Central memory CD4-positive, alpha-beta T cell (primary cell): ENCODE measurements around the gene ASB4.
"Not testable (repeated sequence)": the region's sequence is repeated elsewhere in the genome, so short reads cannot be mapped to it uniquely, and the experiment has no call there.

Source experiments
- DNase-seq: peaks from one replicate; pipeline ENCODE4 v3.0.0; 2022
- total RNA-seq, 3 experiments: gene quantifications; one replicate each; lab custom pipeline; 2026; lab: John Stamatoyannopoulos, UW

ASB4 gene, protein sequence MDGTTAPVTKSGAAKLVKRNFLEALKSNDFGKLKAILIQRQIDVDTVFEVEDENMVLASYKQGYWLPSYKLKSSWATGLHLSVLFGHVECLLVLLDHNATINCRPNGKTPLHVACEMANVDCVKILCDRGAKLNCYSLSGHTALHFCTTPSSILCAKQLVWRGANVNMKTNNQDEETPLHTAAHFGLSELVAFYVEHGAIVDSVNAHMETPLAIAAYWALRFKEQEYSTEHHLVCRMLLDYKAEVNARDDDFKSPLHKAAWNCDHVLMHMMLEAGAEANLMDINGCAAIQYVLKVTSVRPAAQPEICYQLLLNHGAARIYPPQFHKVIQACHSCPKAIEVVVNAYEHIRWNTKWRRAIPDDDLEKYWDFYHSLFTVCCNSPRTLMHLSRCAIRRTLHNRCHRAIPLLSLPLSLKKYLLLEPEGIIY
- total RNA-seq: 0 reads per million in 3 experiments

DNA sequence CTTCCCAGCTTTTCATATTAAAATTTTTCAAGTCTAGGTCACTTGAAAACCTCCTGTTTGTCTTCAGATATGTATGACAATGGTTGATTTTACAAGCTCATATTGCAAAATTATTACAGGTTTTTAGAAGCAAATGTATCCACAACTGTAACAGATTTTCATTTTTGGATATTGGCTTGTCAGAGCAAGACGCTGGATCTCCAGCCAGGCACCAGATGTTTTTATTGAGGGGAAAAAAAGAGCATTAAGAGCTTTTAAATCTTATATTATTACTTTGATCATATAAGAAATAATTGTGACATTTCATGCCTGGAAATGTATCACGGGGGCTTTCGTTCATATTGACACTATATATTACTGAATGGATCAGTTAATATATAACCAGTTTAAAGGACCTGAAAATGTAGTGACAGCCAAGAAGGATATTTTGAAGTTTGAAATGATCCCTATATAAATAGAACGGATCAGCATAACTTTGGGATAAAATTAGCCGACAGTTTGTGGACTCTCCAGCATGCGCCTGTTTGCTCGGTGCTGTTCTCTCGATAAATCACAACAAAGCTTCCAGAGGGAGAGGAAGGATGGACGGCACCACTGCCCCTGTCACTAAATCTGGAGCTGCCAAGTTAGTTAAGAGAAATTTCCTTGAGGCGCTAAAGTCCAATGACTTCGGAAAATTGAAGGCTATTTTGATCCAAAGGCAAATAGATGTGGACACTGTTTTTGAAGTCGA lies at the start of gene ASB4:
Gene ASB4, plus strand, starts transcription at position 553 of the 733 bp plus-strand sequence. Its CDS starts 29 bp downstream, at position 582.
- DNase-seq: no peak

DNA sequence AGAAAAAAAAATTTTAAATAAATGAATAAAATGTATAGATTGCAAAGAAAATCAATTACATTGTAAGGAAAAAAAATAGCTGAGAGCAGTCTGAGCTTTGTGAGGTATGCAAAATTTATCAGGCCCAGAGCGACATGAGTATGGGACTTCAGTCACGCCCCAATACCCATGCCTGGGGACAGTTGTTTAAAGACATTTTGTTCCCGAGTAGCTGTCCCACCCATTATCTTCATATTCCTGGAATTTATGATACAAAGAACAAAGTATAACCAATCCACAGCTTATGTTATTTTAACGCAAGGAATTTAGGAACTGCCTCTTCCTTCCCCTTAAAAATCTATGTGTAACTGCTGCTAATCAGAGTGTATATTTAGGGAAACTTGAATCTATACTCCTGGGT lies 49.3 kb upstream of the ASB4 start:
- no peak for DNase-seq

GRCh38 chr7:95440394-95441038 lies 45.2 kb upstream of the ASB4 start:
- no peak for DNase-seq

- no peak for DNase-seq
Observed at GRCh38 chr7:95441042-95441823, 44.5 kb upstream of the ASB4 start.

- DNase-seq: no peak
Observed at GRCh38 chr7:95444796-95445195, 40.9 kb upstream of the ASB4 start.

- no peak for DNase-seq
Observed at GRCh38 chr7:95446618-95447017, 39.1 kb upstream of the ASB4 start.

DNA sequence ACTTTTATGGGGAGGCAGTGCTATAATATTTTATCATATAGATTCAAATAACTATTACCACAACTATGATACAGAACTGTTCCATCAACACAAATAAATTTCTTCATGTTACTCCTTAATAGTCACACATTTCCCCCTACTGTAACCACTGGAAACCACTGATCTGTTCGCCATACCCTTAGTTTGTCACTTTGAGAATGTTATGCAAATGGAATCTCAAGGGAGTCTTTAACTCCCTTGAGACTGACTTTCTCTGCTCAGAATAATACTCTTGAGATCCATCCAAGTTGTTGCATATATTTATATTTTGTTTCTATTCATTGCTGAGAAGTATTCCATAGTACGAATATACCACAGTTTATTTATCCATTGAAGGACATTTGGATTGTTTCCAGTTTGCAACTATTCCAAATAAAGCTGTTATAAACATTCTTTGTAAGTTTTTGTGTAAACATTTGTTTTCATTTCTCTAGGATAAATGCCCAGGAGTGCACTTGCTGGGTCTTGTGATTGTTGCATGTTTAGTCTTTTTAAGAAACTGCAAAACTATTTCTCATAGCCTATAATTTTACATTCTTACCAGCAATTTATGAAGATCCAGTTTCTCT lies 31.2 kb upstream of the ASB4 start:
- DNase-seq: no peak

DNA sequence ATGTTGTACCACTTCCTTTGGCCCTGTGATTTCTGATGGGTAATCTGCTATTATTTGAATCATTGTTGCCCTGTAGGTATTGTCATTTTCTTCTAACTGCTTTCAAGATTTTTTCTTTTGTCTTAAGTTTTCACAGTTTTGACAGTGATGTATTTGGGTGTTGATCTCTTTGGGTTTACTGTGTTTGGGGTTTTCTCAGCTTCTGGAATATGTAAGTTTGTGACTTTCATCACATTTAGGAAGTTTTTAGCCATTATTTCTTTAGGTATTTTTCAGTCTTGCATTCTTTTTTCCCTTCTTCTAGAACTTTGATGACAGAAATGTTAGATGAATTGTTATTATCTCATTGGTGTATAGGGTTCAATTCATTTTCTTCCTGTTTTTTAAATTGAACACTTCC lies 27.8 kb upstream of the ASB4 start:
- DNase-seq: no peak

DNA sequence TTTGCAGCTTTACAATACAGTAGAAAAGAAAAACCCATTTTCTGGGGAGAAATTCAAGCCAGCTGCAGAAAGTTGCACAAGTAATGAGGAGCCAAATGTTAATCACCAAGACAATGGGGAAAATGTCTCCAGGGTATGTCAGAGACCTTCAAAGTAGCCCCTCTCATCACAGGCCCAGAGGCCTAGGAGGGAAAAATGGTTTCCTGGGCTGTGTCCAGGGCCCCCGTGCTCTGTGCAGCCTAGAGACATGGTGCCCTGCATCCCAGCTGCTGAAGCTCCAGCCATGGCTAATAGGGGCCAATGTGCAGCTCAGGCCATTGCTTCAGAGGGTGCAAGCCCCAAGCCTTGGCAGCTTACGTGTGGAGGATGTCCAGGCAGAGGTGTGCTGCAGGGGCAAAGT lies 25.1 kb upstream of the ASB4 start:
- not testable (repeated sequence) for DNase-seq

DNA sequence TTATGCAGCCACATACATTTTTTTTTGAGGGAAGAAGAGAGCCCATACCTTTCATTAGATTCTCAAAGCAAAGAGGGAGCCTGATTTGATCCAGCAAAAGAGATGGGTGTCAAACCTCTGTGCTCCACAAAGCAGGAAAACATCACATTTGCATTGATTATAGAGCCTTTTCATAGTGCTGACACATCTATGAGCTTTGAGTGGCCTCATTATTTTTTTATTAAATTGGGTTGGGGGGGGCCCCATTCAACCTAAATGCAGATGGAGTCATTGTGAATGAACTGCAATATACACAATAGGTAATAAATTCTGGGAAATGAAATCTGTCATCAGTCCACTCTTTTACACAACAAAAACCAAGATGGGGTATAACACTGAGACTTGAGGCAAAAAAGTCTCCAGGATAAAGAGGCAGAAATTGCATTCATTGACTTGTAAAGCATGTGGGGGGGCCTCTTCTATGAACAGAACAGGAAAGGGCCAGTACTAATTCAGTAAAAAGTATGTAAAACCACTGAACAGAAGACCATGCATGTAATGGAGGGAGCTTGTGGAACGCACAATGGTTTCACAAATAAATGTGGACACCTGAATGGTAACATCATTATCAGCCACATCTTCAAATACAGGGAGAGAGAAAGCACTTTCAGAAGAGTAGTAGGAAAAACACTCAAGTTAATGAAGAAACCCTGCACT lies 17.7 kb upstream of the ASB4 start:
- no peak for DNase-seq

DNA sequence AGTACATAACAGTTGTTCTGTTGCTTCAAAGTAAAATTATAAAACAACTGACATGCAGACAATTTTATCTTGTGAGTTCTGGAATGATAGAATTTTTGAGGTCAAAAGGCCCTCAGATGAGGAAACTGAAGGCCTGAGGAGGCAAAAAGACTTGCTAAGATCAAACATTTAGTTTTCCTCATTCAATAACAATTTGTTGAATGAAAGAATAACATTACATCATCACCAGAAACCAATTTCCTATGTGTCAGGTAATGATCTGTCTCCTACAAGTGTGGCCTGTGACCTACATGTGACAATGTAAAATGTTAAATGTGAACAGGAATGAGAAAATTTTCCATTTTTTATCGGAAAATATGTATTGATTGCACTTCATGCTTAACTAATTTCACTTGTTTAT lies 16.6 kb upstream of the ASB4 start:
- DNase-seq: no peak

DNA sequence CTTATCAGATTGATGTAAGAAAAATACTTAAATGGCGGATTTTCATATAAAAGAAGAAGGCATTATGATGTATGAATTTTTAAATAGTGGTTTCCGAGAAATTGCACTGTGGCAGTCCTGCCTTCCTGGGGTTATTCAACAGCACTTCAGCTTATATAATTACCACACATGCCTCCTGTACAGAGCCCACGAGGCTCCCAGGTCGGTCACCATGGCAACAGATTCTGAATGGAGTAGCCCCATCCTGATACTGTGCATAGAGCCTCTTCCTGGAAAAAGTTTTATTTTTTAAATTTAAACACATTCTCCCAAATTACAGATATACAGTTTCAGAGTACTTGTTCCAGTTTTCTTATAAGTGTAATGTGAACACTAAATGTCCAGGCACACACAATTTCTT lies 15.9 kb upstream of the ASB4 start:
- no peak for DNase-seq

DNA sequence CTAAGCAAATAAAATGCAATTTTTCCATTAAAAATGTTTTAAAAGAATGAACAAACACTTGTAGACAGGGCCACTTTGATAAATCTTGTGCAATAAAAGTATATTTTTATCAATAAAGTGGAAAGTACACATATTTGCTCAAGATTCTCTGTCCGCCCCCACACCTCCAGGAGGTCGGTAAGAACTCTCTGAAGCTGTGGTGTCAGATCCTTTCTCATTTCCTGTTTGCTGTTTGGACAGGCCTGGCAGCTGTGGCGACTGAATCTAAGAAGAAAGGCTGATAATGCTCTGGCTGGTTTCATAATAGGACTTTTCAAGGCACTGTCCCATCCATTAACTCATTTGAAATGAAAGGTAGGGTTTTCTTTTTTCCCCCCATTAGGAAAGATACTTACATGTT lies 15.3 kb upstream of the ASB4 start:
- DNase-seq: no peak

DNA sequence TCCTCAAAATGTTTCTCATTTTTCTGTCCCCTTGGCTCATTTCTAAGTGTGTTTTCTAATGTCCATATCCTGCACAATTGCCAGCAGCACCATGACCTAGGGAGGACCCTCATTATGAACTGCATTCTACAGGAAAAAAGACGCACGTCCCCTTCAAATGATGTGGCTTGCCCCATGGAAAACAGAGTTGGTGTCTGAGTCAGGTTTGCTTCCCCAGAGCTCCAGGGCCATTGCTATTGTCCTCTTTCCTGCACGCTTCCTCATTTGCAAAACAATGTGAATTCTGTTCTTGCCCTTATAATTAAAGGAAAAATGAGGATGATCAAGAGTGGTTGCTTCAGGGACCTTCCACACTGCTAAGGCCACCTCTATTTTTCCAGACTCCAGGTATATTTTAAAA lies 14.7 kb upstream of the ASB4 start:
- no peak for DNase-seq

DNA sequence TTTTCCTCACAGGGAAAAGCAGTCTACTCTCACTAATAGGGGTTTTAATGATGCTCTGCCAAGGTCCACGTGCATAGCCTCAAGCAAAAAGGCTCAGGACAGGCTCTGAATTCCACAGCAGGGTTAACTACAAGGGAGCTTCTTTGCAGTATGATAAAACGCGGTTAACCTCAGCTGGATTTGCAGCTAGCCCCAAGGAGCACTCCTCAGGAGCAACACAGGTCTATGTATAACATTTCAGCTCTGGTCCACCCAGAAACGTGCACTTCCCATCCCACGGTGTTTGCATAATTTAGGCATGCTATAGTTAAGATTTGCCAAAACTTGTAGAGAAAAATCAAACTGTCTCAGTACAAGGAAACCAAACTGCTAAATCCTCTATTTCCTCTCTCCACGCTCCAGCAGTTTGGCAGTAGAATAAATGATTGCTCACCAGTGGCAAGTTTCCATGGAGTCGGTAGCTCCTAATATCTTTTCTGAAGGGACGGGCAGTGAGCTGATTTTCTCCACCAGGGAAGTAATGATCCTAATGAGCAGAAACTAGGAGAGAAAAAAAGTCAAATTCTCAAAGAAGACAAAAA lies 13.1 kb upstream of the ASB4 start:
- DNase-seq: no peak

DNA sequence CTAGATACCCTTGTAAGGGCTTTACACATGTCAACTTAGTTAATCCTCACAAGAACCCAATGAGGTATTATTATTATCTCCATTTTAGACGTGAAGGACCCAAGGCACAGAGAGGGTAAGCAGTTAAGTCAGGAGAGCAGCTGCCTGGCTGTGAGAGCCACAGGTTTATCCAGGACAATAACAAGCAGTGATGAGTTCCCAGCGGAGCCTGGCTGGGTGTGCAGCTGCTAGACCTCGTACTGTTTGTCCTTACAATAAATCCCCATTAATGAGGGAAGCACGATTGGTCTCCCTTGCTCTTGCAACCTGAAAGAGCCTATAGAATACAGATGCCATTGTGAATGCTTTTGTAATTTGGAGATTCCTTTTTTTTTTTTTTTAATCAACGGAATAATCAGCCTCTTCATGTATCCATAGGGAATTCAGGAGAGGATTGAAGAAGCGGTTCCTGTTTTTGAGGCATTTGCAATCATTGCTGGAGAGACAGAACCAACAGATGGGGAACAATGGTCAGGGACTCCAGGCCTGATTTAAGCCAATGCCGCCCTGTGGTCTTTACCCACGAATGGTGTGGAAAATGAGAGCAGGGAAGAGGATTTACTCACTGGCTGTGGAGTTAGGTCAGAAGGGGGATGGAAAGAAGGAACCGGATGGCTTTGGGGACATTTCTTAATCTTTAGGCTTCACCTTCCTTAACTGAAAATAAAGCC lies 12.3 kb upstream of the ASB4 start:
- DNase-seq: no peak

GRCh38 chr7:95476072-95476847 lies 9.5 kb upstream of the ASB4 start:
- no peak for DNase-seq

DNA sequence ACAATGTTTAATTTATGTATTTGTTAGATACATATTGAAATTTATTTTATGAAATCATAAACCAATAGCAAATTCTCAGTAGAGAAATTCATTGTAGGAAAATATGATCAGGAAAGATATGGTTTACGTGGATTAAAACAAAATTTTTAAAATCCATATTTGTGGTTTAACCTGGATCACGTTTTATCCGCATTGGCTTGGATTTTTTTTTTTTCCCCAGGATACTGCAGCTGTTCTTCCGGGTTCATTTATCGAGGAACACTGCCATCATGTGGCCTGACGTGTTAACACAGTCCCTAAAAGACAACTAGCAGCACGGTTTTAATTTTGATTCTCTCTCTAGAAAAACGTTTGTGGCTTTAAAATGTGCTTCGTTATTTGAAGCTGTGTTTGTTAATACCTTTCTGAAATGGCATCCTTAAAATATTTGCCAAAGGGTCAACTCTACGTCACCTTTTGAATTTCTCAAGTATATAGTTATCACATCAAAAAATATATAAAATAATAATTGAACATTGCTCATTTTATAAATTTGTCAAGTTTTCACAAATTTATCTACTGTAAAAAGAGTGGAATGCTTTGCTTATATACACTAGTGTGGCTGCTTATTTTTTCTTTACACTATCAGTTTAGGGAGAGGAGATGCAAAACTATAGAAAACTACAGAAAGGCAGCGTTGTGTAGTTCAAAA lies 8.7 kb upstream of the ASB4 start:
- DNase-seq: peak; percentile 35
